ENCODE measurements around the gene RAB11B. TPM values are rescaled to one million over a fixed set of nuclear protein-coding genes. Genes with fewer than 3 reads are reported as not detected.
"Not testable (repeated sequence)": the region's sequence is repeated elsewhere in the genome, so short reads cannot be mapped to it uniquely, and the experiment has no call there.

RAB11B gene
- total and polyA plus RNA-seq, 8 donors: 47.7 to 116 (median 79.4) TPM

- H3K9me3 ChIP-seq: no peaks in the 10 kb centered on the region
- H3K4me3 ChIP-seq: no peak overlapping the region
- 80 to 89% (median 82%) methylated on average over 22 to 24 of the region's 24 CpGs for WGBS, 5 donors
- H3K27ac ChIP-seq: no peak overlapping the region
- intact Hi-C loops (cut with DNase I; ENCODE audit: low total_unique reads): loop anchor here (10.0 kb wide), 1 partner anchor 101 kb away; the partner anchor contains the start of gene PRAM1
- TF ChIP-seq EP300 (IDR thresholded peaks at IDR 0.05): no peak
- TF ChIP-seq CTCF (IDR thresholded peaks at IDR 0.05): no peak
- no peak for TF ChIP-seq POLR2A (IDR thresholded peaks at IDR 0.05)
- TF ChIP-seq POLR2AphosphoS5 (IDR thresholded peaks at IDR 0.05): no peak
- H3K36me3 ChIP-seq: peaks cover 56 to 75% (median 72%) of the 10 kb centered on the region in 4 donors
- no peaks in the 10 kb centered on the region for H3K4me1 ChIP-seq
- H3K27me3 ChIP-seq: no peaks in the 10 kb centered on the region
- DNase-seq: no peak
Observed at GRCh38 chr19:8403820-8404109, 13.6 kb downstream of the RAB11B start.

- 76 to 90% (median 89%) methylated on average over 18 of the region's 18 CpGs for WGBS, 5 donors
- Histone ChIP-seq H3K36me3 (peaks cover 53 to 67% (median 64%) of the 10 kb centered on the region in 4 donors), H3K9me3 (no peaks in the 10 kb centered on the region), H3K4me1 (no peaks in the 10 kb centered on the region), H3K27me3 (no peaks in the 10 kb centered on the region), H3K27ac (no peak overlapping the region), H3K4me3 (no peak overlapping the region)
- TF ChIP-seq POLR2A (IDR thresholded peaks at IDR 0.05) (no peak), EP300 (IDR thresholded peaks at IDR 0.05) (no peak)
- DNase-seq: no peak
- intact Hi-C loops (cut with DNase I; ENCODE audit: low total_unique reads): loop anchor here (10.0 kb wide), 1 partner anchor 100 kb away; the partner anchor contains the start of gene PRAM1
Observed at GRCh38 chr19:8404391-8405151, 14.4 kb downstream of the RAB11B start.

GRCh38 chr19:8410718-8411117 is 20.6 kb downstream of the RAB11B start:
- H3K9me3 ChIP-seq; H3K27ac ChIP-seq; H3K36me3 ChIP-seq; intact Hi-C loops (cut with DNase I; ENCODE audit: low total_unique reads); H3K27me3 ChIP-seq; DNase-seq; H3K4me3 ChIP-seq: not testable (repeated sequence)
- WGBS, 5 donors: 81 to 87% (median 83%) methylated on average over 13 of the region's 13 CpGs
- peaks cover 13 to 29% (median 19%) of the 10 kb centered on the region in 4 donors for H3K4me1 ChIP-seq

- intact Hi-C loops (cut with DNase I; ENCODE audit: low total_unique reads): no loop called here
Observed at GRCh38 chr19:8412783-8413628, 22.8 kb downstream of the RAB11B start, which contains the start of gene MARCHF2. TSS of gene MARCHF2 (plus strand) at chr19:8413305. CDS start at chr19:8421841, 8,536 bp downstream.

More at GRCh38 chr19:8412783-8413628, 22.8 kb downstream of the RAB11B start, which contains the start of gene MARCHF2:
- TF ChIP-seq EP300 (IDR thresholded peaks at IDR 0.05) (no peak), CTCF (IDR thresholded peaks at IDR 0.05) (peak in 5 of 7 experiments; percentile 32 to 79 (median 55)), POLR2AphosphoS5 (IDR thresholded peaks at IDR 0.05) (peak; percentile 24 to 88 (median 58))
- Histone ChIP-seq H3K27me3 (no peaks in the 10 kb centered on the region), H3K9me3 (no peaks in the 10 kb centered on the region), H3K4me1 (peaks cover 13 to 50% (median 27%) of the 10 kb centered on the region in 4 donors), H3K36me3 (no peaks in the 10 kb centered on the region), H3K4me3 (peak within 1 kb of the TSS; percentile 80 to 94 (median 86)), H3K27ac (peak within 1 kb of the TSS; percentile 48 to 89 (median 80))
- WGBS, 5 donors: 3 to 10% (median 6%) methylated on average over 38 to 88 of the region's 89 CpGs
- peak; percentile 98 to 99 for DNase-seq

All from stomach (tissue), 9 donors.